Tibial artery (tissue), 4 donors: ENCODE measurements around the gene POPDC2.

ENCODE experiments used
- DNase-seq, 2 donors: peaks; one replicate each; pipeline ENCODE4 v3.0.0-alpha.2; 2019
- H3K27ac ChIP-seq, 2 donors: fragments of 200-600 bp; sonication (generic) in 1 of 2; 1 replicate in 1 of 2; 2 replicates in 1 of 2; pipeline ENCODE4 v1.5.1; 2018 to 2019; ENCODE audit warnings: mild to moderate bottlenecking in 1 of 2
- H3K27me3 ChIP-seq, 2 donors: fragments of 200-600 bp; sonication (generic) in 1 of 2; one replicate each; pipeline versions ENCODE4 v1.5.1 to v1.6.0; 2016 to 2019
- H3K36me3 ChIP-seq, 3 donors: fragments of 200-600 bp; sonication (generic) in 2 of 3; one replicate each; pipeline ENCODE4 v1.5.1; 2016 to 2019; ENCODE audit warnings: mild to moderate bottlenecking in 2 of 3
- H3K4me1 ChIP-seq, 4 donors: fragments of 200-600 bp; sonication (generic) in 2 of 4; 1 replicate in 3 of 4; 2 replicates in 1 of 4; pipeline ENCODE4 v1.5.1; 2016 to 2019
- H3K4me3 ChIP-seq, 2 donors: fragments of 200-600 bp; sonication (generic) in 1 of 2; 1 replicate in 1 of 2; 2 replicates in 1 of 2; pipeline ENCODE4 v1.5.1; 2018 to 2019; ENCODE audit warnings: mild to moderate bottlenecking in 2 of 2
- H3K9me3 ChIP-seq, 3 donors: fragments of 200-600 bp; sonication (generic) in 1 of 3; one replicate each; pipeline ENCODE4 v1.5.1; 2016 to 2019
- intact Hi-C: fragments of 100-400 bp; cut with DNase I; formaldehyde crosslinking; loops from one replicate; pipeline ENCODE4 v1.15.0; 2023; ENCODE audit warnings: low total_unique reads
- TF ChIP-seq, protein P1 (sequence below), 2 experiments: fragments of 200-600 bp in 1 of 2; fragments of 450-650 bp in 1 of 2; IDR thresholded peaks; one replicate each; pipeline ENCODE4 v1.5.1; 2017 to 2019; ENCODE audit warnings: antibody characterized with exemption in 2 of 2, mild to moderate bottlenecking in 1 of 2, moderate library complexity in 1 of 2

Gene POPDC2

DNA sequence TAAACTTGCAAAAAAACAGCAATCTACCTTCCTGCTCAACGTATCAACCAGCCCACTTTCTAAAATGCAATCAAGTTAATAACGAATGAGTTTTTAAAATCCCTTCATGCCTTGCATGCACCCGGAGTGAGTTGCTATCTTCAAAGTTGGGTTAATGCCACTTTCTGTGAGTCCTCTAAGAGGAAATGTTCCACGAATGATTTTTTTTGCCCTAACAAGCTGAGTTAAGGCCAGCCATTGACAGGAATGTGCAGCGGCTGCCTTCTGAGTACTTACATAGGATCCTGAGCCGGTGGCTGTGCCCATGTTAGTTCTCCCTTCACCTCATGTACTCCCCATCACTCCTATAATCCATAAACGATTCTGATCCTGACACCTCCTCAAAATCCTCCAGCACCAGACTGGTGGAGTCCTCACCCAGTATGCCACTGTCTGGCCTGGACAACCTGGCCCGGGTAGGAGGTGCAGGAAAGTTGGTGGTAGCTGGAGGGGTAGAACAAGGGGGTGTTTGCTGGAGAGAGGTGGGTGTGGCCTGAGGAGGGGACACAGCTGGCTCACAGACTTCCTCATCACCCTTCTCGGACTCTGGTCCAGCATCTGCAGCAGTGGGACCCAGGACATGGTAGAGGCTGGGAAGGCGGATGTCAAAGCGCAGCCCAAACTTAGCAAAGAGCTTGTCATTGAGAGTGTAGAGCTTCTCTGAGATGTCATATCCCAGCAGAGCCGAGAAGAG lies 12.4 kb downstream of the POPDC2 start:
- no peak overlapping the region for H3K4me3 ChIP-seq
- peak overlapping the region; percentile 55 to 59 for H3K27ac ChIP-seq
- intact Hi-C loops, result loop anchor here (10.0 kb wide), 1 partner anchor 1627 kb away; no protein-coding TSS in a partner anchor

DNA sequence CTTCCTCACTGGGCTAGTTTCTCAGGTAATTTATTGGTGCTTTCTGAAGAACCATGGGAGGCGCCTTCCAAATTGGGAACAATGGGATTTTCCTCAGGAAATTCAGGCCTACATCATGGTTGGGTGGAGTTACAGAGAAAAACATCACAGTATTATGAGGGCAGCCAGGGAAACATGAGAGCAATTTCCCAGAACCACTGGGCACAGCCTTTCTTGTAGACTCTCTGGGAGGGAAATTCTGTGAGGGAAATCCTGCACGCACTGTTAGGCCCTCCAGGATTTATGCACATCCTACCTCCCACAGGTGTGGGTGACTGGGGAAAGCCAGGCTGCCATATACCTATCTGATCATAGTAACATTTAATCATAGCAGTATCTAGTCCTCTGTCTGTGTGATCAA lies 13.2 kb downstream of the POPDC2 start:
- intact Hi-C loops, result loop anchor here (10.0 kb wide), 1 partner anchor 1628 kb away; no protein-coding TSS in a partner anchor
- H3K4me3 ChIP-seq, result no peak overlapping the region
- H3K27ac ChIP-seq, result peak overlapping the region; percentile 55 to 59
- DNase-seq, result no peak
- no peaks in the 10 kb centered on the region for H3K9me3 ChIP-seq
- TF ChIP-seq, protein P1, sequence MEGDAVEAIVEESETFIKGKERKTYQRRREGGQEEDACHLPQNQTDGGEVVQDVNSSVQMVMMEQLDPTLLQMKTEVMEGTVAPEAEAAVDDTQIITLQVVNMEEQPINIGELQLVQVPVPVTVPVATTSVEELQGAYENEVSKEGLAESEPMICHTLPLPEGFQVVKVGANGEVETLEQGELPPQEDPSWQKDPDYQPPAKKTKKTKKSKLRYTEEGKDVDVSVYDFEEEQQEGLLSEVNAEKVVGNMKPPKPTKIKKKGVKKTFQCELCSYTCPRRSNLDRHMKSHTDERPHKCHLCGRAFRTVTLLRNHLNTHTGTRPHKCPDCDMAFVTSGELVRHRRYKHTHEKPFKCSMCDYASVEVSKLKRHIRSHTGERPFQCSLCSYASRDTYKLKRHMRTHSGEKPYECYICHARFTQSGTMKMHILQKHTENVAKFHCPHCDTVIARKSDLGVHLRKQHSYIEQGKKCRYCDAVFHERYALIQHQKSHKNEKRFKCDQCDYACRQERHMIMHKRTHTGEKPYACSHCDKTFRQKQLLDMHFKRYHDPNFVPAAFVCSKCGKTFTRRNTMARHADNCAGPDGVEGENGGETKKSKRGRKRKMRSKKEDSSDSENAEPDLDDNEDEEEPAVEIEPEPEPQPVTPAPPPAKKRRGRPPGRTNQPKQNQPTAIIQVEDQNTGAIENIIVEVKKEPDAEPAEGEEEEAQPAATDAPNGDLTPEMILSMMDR (IDR thresholded peaks at IDR 0.05), result no peak
- no peaks in the 10 kb centered on the region for H3K27me3 ChIP-seq
- H3K4me1 ChIP-seq, result peaks cover 0 to 15% (median 3%) of the 10 kb centered on the region in 4 donors
- peaks cover 2 to 18% (median 2%) of the 10 kb centered on the region in 3 donors for H3K36me3 ChIP-seq

More for the DNA sequence above, 12.4 kb downstream of the POPDC2 start:
- no peak for DNase-seq
- peaks cover 0 to 15% (median 3%) of the 10 kb centered on the region in 4 donors for H3K4me1 ChIP-seq
- TF ChIP-seq, protein P1 (IDR thresholded peaks at IDR 0.05), result no peak
- peaks cover 0 to 15% (median 0%) of the 10 kb centered on the region in 3 donors for H3K36me3 ChIP-seq
- no peaks in the 10 kb centered on the region for H3K27me3 ChIP-seq
- no peaks in the 10 kb centered on the region for H3K9me3 ChIP-seq

DNA sequence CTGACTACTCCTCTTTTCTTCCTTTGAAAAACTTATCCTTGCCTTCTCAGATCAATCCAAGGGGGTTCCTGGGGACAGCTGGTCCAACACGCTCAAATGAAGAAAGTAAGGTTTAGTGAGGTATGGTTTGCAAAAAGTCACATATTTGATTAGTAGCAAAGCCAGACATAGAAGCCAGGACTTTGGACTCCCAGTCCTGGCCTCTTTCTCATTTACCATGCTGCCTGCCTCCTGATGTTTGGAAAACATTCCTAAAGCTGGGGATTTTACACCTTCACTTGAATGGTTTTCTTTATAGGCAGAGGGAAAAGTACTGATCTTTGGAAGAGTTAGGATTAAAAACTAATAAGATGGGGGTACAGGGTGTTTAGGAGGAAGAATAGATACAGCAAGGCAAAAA lies 14.6 kb downstream of the POPDC2 start:
- intact Hi-C loops, result loop anchor here (10.0 kb wide), 1 partner anchor 1629 kb away; no protein-coding TSS in a partner anchor
- peaks cover 6 to 31% (median 12%) of the 10 kb centered on the region in 3 donors for H3K36me3 ChIP-seq
- no peak for DNase-seq
- H3K27ac ChIP-seq, result no peak overlapping the region
- H3K4me1 ChIP-seq, result peaks cover 0 to 15% (median 3%) of the 10 kb centered on the region in 4 donors
- TF ChIP-seq, protein P1 (IDR thresholded peaks at IDR 0.05), result no peak
- H3K4me3 ChIP-seq, result no peak overlapping the region
- H3K9me3 ChIP-seq, result no peaks in the 10 kb centered on the region
- H3K27me3 ChIP-seq, result no peaks in the 10 kb centered on the region

DNA sequence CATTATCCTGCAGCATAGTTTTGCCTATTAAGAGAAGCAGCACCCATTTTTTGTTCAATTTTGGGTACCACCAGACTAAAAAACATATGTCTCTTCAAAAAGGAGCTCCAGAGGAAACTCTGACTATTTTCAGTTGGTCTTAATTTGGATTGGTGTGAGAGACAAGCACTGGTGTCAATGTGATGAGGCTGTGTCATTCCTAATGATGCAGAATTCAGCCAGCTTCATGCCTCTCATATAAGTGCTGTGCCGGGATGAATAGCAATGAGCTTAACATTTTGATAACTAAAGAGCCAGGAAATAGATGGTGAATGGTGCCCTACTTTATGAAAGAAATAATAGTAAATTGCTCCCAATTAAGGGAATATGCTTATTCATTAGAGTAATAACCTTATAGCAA lies 15.9 kb downstream of the POPDC2 start:
- intact Hi-C loops, result loop anchor here (10.0 kb wide), 1 partner anchor 1630 kb away; no protein-coding TSS in a partner anchor

DNA sequence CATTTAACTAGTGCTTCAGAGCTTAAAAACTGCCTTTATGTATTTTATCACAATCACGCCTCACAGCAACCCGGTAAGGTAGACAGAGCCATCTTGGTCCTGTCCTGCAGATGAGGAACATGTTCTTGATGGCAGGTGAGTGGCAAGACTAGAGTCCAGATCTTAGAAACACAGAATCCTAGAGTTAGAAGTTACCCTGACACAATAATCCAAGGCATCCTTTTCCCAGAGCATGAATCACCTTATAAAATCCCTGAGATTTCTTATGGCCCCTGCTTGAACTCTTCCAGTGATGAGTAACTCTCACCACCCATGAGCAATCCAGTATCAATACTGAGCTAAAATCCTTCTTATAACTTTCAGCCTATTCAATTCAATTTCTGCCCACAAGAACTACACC lies 16.9 kb downstream of the POPDC2 start:
- no peaks in the 10 kb centered on the region for H3K9me3 ChIP-seq
- H3K36me3 ChIP-seq, result peaks cover 6 to 30% (median 12%) of the 10 kb centered on the region in 3 donors
- peaks cover 0 to 18% (median 3%) of the 10 kb centered on the region in 4 donors for H3K4me1 ChIP-seq
- TF ChIP-seq, protein P1 (IDR thresholded peaks at IDR 0.05), result no peak
- no peak overlapping the region for H3K4me3 ChIP-seq
- H3K27me3 ChIP-seq, result no peaks in the 10 kb centered on the region
- DNase-seq, result no peak
- no peak overlapping the region for H3K27ac ChIP-seq
- intact Hi-C loops, result loop anchor here (10.0 kb wide), 1 partner anchor 1631 kb away; no protein-coding TSS in a partner anchor

More for the DNA sequence above, 15.9 kb downstream of the POPDC2 start:
- H3K36me3 ChIP-seq, result peaks cover 6 to 31% (median 12%) of the 10 kb centered on the region in 3 donors
- TF ChIP-seq, protein P1 (IDR thresholded peaks at IDR 0.05), result no peak
- no peaks in the 10 kb centered on the region for H3K27me3 ChIP-seq
- no peak overlapping the region for H3K4me3 ChIP-seq
- no peak overlapping the region for H3K27ac ChIP-seq
- peaks cover 0 to 15% (median 3%) of the 10 kb centered on the region in 4 donors for H3K4me1 ChIP-seq
- no peak for DNase-seq
- H3K9me3 ChIP-seq, result no peaks in the 10 kb centered on the region
